Breast epithelium (tissue), 3 donors: ENCODE data around the gene NT5DC4.

Source experiments
- POLR2A ChIP-seq: fragments of 450-650 bp; IDR thresholded peaks from one replicate; pipeline ENCODE4 v1.6.1; 2016; ENCODE audit warnings: antibody characterized with exemption, mild to moderate bottlenecking, moderate library complexity
- TF ChIP-seq, protein P1 (sequence below), 3 donors: fragments of 450-650 bp; IDR thresholded peaks; one replicate each; pipeline ENCODE4 v1.5.1; 2016 to 2017; ENCODE audit warnings: antibody characterized with exemption in 3 of 3, mild to moderate bottlenecking in 3 of 3, moderate library complexity in 3 of 3

DNA sequence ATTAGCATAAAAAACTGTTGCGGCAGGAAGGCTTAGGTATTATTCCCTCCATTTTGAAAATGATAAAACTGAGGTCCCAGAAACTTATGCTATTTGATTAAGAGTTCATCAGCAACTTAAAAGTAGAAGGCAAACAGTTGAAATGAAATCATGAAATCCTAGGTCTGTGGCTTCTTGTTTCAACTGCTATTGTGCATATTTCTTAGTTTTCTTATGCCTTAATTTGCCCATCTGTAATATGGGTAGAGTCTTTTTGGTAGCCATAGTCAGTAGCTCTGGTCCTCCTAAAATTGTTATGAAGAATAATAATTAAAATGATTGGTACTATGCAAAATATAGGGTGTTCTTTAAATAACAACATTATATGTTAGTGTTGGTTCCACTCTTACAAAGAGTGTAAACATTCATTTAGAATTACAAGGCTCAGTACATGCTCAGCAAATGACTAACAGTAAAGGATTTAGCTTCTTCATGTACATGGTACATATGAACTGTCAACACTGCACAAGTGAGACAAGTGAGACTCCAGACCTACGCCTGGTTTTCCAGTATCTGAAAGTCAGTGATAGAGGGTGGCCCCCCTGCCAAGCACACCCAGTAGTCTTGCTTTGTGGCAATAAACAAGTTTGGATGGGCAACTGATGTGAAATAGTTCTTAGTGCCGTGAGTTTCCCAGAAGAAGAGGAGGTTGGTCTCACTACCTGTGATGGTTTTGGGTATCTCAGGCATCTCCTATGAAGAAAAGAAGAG lies 53.9 kb downstream of the NT5DC4 start:
- TF ChIP-seq, protein P1, sequence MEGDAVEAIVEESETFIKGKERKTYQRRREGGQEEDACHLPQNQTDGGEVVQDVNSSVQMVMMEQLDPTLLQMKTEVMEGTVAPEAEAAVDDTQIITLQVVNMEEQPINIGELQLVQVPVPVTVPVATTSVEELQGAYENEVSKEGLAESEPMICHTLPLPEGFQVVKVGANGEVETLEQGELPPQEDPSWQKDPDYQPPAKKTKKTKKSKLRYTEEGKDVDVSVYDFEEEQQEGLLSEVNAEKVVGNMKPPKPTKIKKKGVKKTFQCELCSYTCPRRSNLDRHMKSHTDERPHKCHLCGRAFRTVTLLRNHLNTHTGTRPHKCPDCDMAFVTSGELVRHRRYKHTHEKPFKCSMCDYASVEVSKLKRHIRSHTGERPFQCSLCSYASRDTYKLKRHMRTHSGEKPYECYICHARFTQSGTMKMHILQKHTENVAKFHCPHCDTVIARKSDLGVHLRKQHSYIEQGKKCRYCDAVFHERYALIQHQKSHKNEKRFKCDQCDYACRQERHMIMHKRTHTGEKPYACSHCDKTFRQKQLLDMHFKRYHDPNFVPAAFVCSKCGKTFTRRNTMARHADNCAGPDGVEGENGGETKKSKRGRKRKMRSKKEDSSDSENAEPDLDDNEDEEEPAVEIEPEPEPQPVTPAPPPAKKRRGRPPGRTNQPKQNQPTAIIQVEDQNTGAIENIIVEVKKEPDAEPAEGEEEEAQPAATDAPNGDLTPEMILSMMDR (IDR thresholded peaks at IDR 0.05): no peak
- TF ChIP-seq POLR2A: no peak
